T-helper 1 cell treated with Interleukin-12 subunit alpha and Interleukin-12 subunit beta and Interleukin-4 antibody, amounts not matched to agents 30 μg/mL and 1 μg/mL, for 36 hours (primary cell): ENCODE results near the gene KCNG4.

Experiments used
- H3K27ac Mint-ChIP-seq: one replicate; pipeline ENCODE4 v1.8.0; 2021; ENCODE audit warnings: mild to moderate bottlenecking, mixed read lengths
- H3K27me3 Mint-ChIP-seq: one replicate; pipeline ENCODE4 v1.8.0; 2021; ENCODE audit warnings: low read depth, mixed read lengths
- H3K36me3 Mint-ChIP-seq: one replicate; pipeline ENCODE4 v1.8.0; 2021; ENCODE audit warnings: low read depth, mixed read lengths
- H3K4me1 Mint-ChIP-seq: one replicate; pipeline ENCODE4 v1.8.0; 2021; ENCODE audit warnings: low read depth, mixed read lengths
- H3K4me3 Mint-ChIP-seq: one replicate; pipeline ENCODE4 v1.8.0; 2021; ENCODE audit warnings: mild to moderate bottlenecking, moderate library complexity, mixed read lengths
- H3K9me3 Mint-ChIP-seq: one replicate; pipeline ENCODE4 v1.8.0; 2021; ENCODE audit warnings: mixed read lengths

The KCNG4 gene

DNA sequence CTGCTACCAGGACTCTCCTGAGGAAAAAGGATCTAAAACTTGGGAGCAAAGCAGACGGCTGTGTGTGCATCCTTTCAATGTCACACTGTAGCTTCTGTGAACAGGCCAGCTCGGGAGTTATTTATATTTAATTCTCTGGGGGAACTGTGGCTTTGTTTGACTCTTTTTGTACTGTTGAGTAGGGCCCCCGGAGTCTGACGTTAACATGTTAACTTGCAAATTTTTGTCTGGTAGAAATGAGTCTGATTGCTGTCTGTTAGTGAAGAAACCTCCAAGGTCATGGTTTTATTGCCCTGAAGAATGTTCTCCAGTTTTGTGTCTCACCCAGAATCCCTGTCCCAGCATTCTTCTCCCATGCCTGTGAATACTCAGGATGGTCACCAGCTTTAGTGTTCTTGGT is 14.2 kb upstream of the KCNG4 start:
- Mint-ChIP-seq H3K27ac (no peak overlapping the region), H3K4me1 (no peaks in the 10 kb centered on the region), H3K4me3 (no peak overlapping the region), H3K36me3 (no peaks in the 10 kb centered on the region), H3K27me3 (peaks cover 11% of the 10 kb centered on the region), H3K9me3 (peaks cover 11% of the 10 kb centered on the region)

DNA sequence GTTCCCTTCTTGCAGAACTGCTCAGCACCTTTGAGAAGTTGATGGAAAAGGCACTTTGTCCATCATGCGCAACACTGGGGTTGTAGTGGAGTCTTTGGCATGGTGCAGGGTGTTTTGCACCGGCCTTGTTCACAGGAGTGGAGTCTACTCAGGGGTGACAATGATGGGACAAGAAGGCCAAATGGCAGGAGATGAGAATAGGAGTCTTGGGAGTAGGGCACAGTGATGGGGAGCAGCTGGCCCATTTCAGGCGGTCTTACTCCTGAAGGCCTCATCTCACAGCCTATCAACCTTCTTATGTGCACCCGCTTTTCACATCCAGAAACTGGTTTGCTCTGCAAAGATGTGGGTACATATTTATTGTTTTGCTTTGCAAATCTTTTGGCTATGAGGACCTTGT is 13.4 kb upstream of the KCNG4 start:
- no peaks in the 10 kb centered on the region for H3K4me1 Mint-ChIP-seq
- no peak overlapping the region for H3K4me3 Mint-ChIP-seq
- H3K36me3 Mint-ChIP-seq, result no peaks in the 10 kb centered on the region
- H3K27ac Mint-ChIP-seq, result no peak overlapping the region
- peaks cover 11% of the 10 kb centered on the region for H3K9me3 Mint-ChIP-seq
- H3K27me3 Mint-ChIP-seq, result peaks cover 11% of the 10 kb centered on the region

DNA sequence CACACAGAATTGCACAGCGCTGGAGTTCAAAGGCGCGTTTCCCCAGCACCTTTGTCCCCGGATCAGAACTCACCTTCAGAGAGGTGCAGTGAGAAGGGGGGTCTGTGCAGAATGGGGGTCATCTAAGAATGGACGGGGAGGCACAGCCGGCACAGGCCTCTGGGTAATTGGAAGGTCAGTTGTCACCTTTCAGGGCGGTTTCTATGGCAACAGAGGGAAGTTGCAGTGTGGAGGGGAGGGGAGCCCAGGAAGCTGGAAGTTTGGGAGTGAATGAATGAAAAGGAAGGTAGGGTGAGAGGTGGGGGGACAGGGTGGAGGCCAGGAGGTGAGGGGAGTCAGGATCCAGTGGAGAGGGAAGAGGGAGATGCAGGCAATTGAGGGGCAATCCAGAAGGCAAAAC is 12.4 kb upstream of the KCNG4 start:
- no peak overlapping the region for H3K27ac Mint-ChIP-seq
- peaks cover 11% of the 10 kb centered on the region for H3K27me3 Mint-ChIP-seq
- H3K9me3 Mint-ChIP-seq, result peaks cover 7% of the 10 kb centered on the region
- no peak overlapping the region for H3K4me3 Mint-ChIP-seq
- H3K4me1 Mint-ChIP-seq, result no peaks in the 10 kb centered on the region
- H3K36me3 Mint-ChIP-seq, result no peaks in the 10 kb centered on the region

GRCh38 chr16:84247844-84248243 is 8.0 kb upstream of the KCNG4 start:
- H3K4me1 Mint-ChIP-seq, result no peaks in the 10 kb centered on the region
- H3K36me3 Mint-ChIP-seq, result no peaks in the 10 kb centered on the region

DNA sequence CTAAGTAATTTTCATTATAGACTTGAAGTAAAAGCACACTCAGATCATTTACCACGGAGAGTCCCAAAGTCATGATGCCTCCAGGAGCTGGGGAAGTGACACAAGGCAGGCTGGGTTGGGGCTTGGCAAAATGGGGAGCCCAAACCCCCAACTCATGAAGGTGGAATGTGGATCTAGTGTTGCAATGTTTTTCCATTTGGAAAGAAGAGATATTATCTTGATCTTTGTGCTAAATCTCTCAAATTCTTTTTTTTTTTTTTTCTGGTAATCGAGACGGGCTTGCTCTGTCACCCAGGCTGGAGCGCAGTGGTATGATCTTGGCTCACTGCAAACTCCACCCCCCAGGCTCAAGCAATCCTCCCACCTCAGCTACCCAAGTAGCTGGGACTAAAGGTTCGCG is 7.5 kb upstream of the KCNG4 start:
- Mint-ChIP-seq H3K9me3 (peaks cover 10% of the 10 kb centered on the region), H3K4me3 (no peak overlapping the region), H3K27me3 (peaks cover 17% of the 10 kb centered on the region), H3K36me3 (no peaks in the 10 kb centered on the region), H3K27ac (no peak overlapping the region), H3K4me1 (no peaks in the 10 kb centered on the region)

More at GRCh38 chr16:84247844-84248243, 8.0 kb upstream of the KCNG4 start:
- Mint-ChIP-seq H3K4me3 (no peak overlapping the region), H3K27ac (no peak overlapping the region), H3K27me3 (peaks cover 17% of the 10 kb centered on the region), H3K9me3 (peaks cover 10% of the 10 kb centered on the region)

GRCh38 chr16:84246679-84247077 is 6.9 kb upstream of the KCNG4 start:
- Mint-ChIP-seq H3K4me3 (no peak overlapping the region), H3K36me3 (no peaks in the 10 kb centered on the region), H3K27ac (no peak overlapping the region), H3K4me1 (no peaks in the 10 kb centered on the region), H3K9me3 (peaks cover 10% of the 10 kb centered on the region), H3K27me3 (peaks cover 19% of the 10 kb centered on the region)

DNA sequence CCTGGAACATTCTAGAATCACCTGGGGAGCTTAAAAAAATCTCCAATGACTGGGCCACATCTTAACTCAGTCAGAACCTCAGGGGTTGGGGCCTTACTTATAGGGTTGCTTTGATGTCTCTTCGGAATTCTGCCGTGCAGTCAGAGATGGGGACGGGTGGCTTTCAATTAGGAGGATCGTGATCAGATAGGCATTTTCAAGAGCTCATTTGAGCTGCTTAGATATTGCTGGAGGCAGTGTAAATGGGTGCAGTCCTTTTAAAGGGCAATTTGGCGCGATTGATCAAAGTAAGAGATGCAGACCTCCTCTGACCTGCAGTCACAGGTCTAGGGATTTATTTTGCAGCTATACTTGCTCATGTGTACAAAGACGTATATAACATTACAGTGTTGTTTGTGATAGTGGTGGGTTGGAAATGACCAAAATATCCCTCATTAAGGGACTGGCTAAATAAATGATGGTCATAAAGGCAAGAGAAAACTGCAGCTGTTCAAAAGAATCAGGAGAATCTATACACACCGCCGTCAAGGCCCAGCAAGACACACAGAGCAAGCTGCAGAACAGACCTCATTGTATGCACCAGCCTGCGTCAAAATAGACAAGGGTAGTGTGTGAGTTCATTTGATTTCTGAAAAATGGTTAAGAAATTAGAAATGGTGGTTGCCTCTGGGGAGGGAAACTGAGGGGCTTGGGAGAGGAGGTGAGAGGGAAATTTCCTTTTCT is 6.3 kb upstream of the KCNG4 start:
- H3K36me3 Mint-ChIP-seq, result no peaks in the 10 kb centered on the region
- peaks cover 19% of the 10 kb centered on the region for H3K27me3 Mint-ChIP-seq
- no peak overlapping the region for H3K4me3 Mint-ChIP-seq
- H3K4me1 Mint-ChIP-seq, result no peaks in the 10 kb centered on the region
- peaks cover 10% of the 10 kb centered on the region for H3K9me3 Mint-ChIP-seq
- H3K27ac Mint-ChIP-seq, result no peak overlapping the region

GRCh38 chr16:84244728-84245127 is 4.9 kb upstream of the KCNG4 start:
- Mint-ChIP-seq H3K9me3 (peaks cover 10% of the 10 kb centered on the region), H3K4me1 (no peaks in the 10 kb centered on the region), H3K4me3 (no peak overlapping the region), H3K27ac (no peak overlapping the region), H3K27me3 (peaks cover 29% of the 10 kb centered on the region), H3K36me3 (no peaks in the 10 kb centered on the region)

DNA sequence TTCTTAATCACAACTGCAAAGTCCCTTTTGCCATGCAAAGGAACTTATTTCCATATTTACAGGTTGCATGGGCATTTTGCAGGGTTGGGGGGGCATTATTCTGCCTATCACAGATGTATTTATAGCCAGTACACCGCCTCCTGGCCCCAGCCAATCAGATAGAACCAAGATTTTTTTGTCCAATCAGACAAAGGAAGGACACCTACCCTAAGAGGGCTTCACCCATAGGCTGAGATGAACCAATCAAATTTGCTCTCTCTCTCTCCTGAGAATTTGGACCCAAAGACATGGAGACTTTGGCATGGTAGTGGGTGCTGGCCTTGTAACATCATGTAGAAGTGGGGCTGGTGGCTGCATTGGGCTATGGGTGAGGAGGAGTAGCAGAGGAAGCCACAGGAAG is 3.9 kb upstream of the KCNG4 start:
- Mint-ChIP-seq H3K4me3 (no peak overlapping the region), H3K9me3 (peaks cover 10% of the 10 kb centered on the region), H3K4me1 (no peaks in the 10 kb centered on the region), H3K27ac (no peak overlapping the region), H3K27me3 (peaks cover 36% of the 10 kb centered on the region), H3K36me3 (no peaks in the 10 kb centered on the region)

- Mint-ChIP-seq H3K4me1 (no peaks in the 10 kb centered on the region), H3K4me3 (no peak overlapping the region), H3K27me3 (peaks cover 36% of the 10 kb centered on the region), H3K27ac (no peak overlapping the region), H3K9me3 (peaks cover 10% of the 10 kb centered on the region), H3K36me3 (no peaks in the 10 kb centered on the region)
These were observed 3.0 kb upstream of the KCNG4 start for GRCh38 chr16:84242839-84243238.

DNA sequence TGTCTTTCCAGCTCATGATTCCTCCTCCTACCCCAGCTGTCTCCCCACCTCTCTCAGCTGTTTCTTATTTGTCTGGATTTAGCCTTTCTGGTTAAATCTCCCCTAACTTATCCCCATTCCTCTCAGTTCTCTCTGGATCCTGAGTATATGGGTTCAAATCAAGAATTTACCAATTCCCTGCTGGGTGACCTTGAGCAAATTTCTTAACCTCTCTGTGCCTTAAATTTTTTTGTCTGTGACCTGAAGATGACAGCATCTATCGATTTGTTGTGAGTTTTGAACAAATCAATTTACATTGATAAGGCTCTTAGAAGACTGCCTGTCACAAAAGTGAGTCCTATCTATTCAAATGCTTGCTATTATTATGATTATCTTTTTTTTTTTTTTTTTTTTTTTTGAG is 2.0 kb upstream of the KCNG4 start:
- no peaks in the 10 kb centered on the region for H3K4me1 Mint-ChIP-seq
- no peak overlapping the region for H3K27ac Mint-ChIP-seq
- no peaks in the 10 kb centered on the region for H3K36me3 Mint-ChIP-seq
- H3K4me3 Mint-ChIP-seq, result no peak overlapping the region
- peaks cover 36% of the 10 kb centered on the region for H3K27me3 Mint-ChIP-seq
- peaks cover 10% of the 10 kb centered on the region for H3K9me3 Mint-ChIP-seq

GRCh38 chr16:84240455-84240854 is 643 bp upstream of the KCNG4 start:
- Mint-ChIP-seq H3K9me3 (peaks cover 10% of the 10 kb centered on the region), H3K27ac (no peak overlapping the region), H3K4me1 (no peaks in the 10 kb centered on the region), H3K4me3 (no peak overlapping the region), H3K36me3 (no peaks in the 10 kb centered on the region), H3K27me3 (peaks cover 36% of the 10 kb centered on the region)

GRCh38 chr16:84239141-84239769 is 557 bp downstream of the KCNG4 start:
- Mint-ChIP-seq H3K4me1 (no peaks in the 10 kb centered on the region), H3K36me3 (no peaks in the 10 kb centered on the region), H3K27me3 (peaks cover 33% of the 10 kb centered on the region), H3K4me3 (no peak overlapping the region), H3K9me3 (peaks cover 9% of the 10 kb centered on the region), H3K27ac (no peak overlapping the region)

GRCh38 chr16:84237994-84238750 is 1.6 kb downstream of the KCNG4 start:
- Mint-ChIP-seq H3K27ac (no peak overlapping the region), H3K27me3 (peaks cover 28% of the 10 kb centered on the region), H3K36me3 (no peaks in the 10 kb centered on the region), H3K9me3 (no peaks in the 10 kb centered on the region), H3K4me3 (no peak overlapping the region), H3K4me1 (no peaks in the 10 kb centered on the region)

GRCh38 chr16:84236671-84237070 is 3.1 kb downstream of the KCNG4 start:
- no peaks in the 10 kb centered on the region for H3K4me1 Mint-ChIP-seq
- no peaks in the 10 kb centered on the region for H3K36me3 Mint-ChIP-seq
- no peak overlapping the region for H3K27ac Mint-ChIP-seq
- no peak overlapping the region for H3K4me3 Mint-ChIP-seq
- peaks cover 29% of the 10 kb centered on the region for H3K27me3 Mint-ChIP-seq
- H3K9me3 Mint-ChIP-seq, result no peaks in the 10 kb centered on the region
